ENCODE results near the gene PLB1.

Gene PLB1

DNA sequence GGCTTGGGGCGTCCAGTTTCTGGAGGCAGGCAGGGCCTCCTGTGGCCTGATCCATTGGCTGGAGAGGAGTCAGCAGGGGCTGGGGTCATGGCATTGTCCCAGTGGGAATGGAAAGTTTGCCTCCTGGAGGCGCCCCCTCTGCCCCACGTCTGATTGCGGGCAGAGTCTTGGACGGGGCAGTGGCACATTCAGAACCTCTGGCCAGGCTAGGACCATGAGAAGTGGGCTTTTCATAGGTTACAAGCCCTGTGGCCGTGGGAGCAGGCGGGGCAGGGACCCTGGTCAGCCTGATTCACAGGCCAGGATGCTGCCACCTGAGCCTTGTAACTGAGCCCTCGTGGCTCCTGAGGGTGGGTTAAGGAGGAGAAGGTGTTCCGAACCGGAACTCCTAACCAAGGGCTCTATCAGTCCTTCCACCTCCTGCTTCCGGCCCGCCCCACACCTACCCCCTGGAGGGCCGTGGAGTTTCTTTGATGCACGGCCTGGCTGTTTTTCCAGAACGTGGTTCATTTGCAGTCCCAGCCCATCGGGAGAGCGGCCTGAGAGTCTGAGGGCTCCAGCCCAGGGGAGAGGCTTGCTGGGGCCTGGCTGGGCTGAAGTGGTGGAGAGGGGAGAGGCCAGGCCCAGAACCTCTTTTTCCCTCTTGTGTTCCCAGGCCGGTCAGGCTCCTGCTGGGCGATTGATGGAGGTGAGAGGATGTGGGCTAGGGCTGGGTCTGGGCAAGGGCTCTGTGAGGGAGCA lies 43.9 kb upstream of the PLB1 start:
- peaks cover 0 to 2% of the 10 kb centered on the region in 2 donors for H3K27me3 ChIP-seq (ENCODE audit: control insufficient read depth in 1 of 2, insufficient read depth in 2 of 2, low read length in 2 of 2)
- H3K27ac ChIP-seq (ENCODE audit: low read length), result no peak overlapping the region
- H3K4me1 ChIP-seq (ENCODE audit: control insufficient read depth, insufficient read depth, low read length), result no peaks in the 10 kb centered on the region
- H3K9ac ChIP-seq (ENCODE audit: low read length in 2 of 2), result no peak overlapping the region
- no peaks in the 10 kb centered on the region for H3K36me3 ChIP-seq (ENCODE audit: control insufficient read depth in 2 of 2, insufficient read depth in 2 of 2, low read length in 2 of 2)
- no peak overlapping the region for H3K4me3 ChIP-seq (ENCODE audit: low read length in 2 of 2)
- H3K9me3 ChIP-seq (ENCODE audit: control insufficient read depth in 2 of 2, low read length in 2 of 2), result no peaks in the 10 kb centered on the region

DNA sequence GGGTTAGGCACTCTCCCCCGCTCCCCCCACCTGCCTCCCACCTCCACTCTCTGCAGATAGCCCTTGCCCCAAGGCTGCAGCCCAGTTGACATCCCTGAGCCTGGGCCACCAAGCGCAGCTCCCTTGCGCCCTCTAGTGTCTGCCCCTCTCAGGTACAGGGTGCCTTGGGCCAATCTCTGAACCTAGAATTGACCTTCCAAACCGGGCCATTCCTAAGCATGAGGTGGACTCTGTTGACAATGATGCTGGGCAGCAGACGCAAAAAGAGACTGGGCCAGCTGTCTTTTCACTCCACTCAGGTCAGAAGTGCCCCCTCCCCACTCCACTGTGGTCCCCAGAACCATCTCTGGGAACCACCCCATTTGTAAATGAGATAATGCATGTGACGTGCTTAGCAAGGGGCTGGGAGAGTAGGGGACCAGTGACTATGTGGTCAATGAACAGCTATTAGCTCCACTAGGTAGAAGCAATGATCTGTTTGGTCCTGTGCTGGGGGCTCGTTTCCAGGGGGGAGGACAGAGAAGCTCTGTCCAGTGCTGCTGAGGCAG lies 43.3 kb upstream of the PLB1 start:
- Histone ChIP-seq H3K9ac (ENCODE audit: low read length in 2 of 2) (no peak overlapping the region), H3K4me1 (ENCODE audit: control insufficient read depth, insufficient read depth, low read length) (no peaks in the 10 kb centered on the region), H3K9me3 (ENCODE audit: control insufficient read depth in 2 of 2, low read length in 2 of 2) (no peaks in the 10 kb centered on the region), H3K27ac (ENCODE audit: low read length) (no peak overlapping the region), H3K36me3 (ENCODE audit: control insufficient read depth in 2 of 2, insufficient read depth in 2 of 2, low read length in 2 of 2) (no peaks in the 10 kb centered on the region), H3K27me3 (ENCODE audit: control insufficient read depth in 1 of 2, insufficient read depth in 2 of 2, low read length in 2 of 2) (no peaks in the 10 kb centered on the region), H3K4me3 (ENCODE audit: low read length in 2 of 2) (no peak overlapping the region)

DNA sequence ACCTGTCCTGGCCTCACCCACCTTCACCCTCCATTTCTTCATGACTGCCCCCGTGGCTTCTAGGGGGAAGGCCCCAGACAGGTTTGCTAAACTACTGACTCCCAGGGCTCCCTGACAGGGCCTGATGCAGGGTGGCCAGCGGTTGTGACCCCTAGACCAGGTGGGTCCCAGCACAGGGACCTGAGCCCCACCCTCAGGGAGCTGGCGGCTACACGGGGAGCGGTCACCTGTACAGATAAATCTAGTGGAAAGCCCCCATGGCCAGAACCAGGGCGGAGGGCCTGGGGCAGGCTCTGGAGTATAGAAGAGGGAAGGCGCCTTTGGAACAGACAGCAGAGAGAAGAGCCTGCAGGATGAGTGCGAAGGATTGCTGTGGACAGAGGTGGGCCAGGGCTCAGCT lies 42.5 kb upstream of the PLB1 start:
- Histone ChIP-seq H3K4me1 (ENCODE audit: control insufficient read depth, insufficient read depth, low read length) (no peaks in the 10 kb centered on the region), H3K9me3 (ENCODE audit: control insufficient read depth in 2 of 2, low read length in 2 of 2) (no peaks in the 10 kb centered on the region), H3K27ac (ENCODE audit: low read length) (no peak overlapping the region), H3K36me3 (ENCODE audit: control insufficient read depth in 2 of 2, insufficient read depth in 2 of 2, low read length in 2 of 2) (no peaks in the 10 kb centered on the region), H3K4me3 (ENCODE audit: low read length in 2 of 2) (no peak overlapping the region), H3K9ac (ENCODE audit: low read length in 2 of 2) (no peak overlapping the region), H3K27me3 (ENCODE audit: control insufficient read depth in 1 of 2, insufficient read depth in 2 of 2, low read length in 2 of 2) (no peaks in the 10 kb centered on the region)

DNA sequence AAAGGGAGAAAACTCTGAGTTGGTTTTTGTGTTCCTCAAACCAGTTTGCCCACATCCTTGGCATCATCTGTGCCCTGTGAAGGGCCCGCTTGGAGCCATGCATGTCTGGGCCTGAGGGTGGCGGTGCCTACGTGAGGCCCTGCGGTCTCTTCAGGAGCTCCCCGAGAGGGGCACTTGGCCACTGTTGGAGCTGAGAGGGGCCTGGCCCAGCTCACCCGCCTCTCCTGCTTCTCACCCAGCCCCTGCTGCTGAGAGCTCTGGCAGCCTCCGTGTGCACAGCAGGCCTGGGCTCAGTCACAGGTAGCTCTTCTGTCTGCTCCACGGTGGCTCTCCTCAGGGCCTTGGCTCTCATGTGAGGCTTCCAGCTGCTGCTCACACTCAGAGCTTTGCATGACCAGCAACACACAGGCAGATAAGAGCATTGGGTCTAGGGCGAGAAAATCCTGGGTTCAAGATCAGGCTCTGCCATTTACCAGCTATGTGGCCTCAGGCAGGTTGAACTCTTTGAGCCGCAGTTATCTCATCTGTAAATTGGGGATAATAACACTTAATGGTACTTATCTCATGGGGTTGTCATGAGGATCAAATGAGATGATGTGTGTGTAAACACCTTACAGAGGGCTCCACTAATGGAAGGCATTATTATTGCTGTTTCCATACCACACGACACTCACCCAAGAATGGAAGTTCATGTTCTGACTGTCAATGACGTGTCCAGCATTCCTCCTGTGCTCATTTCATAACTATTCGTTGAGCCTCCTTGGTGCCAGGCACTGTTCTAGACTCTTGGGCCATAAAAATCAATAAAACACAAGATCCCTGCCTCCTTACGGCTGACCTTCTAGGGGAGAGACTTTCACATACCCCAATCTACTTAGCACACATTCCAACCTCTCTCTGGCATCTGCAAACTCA lies 41.6 kb upstream of the PLB1 start:
- Histone ChIP-seq H3K4me3 (ENCODE audit: low read length in 2 of 2) (no peak overlapping the region), H3K9me3 (ENCODE audit: control insufficient read depth in 2 of 2, low read length in 2 of 2) (no peaks in the 10 kb centered on the region), H3K27ac (ENCODE audit: low read length) (no peak overlapping the region), H3K36me3 (ENCODE audit: control insufficient read depth in 2 of 2, insufficient read depth in 2 of 2, low read length in 2 of 2) (no peaks in the 10 kb centered on the region), H3K27me3 (ENCODE audit: control insufficient read depth in 1 of 2, insufficient read depth in 2 of 2, low read length in 2 of 2) (no peaks in the 10 kb centered on the region), H3K4me1 (ENCODE audit: control insufficient read depth, insufficient read depth, low read length) (no peaks in the 10 kb centered on the region), H3K9ac (ENCODE audit: low read length in 2 of 2) (no peak overlapping the region)

DNA sequence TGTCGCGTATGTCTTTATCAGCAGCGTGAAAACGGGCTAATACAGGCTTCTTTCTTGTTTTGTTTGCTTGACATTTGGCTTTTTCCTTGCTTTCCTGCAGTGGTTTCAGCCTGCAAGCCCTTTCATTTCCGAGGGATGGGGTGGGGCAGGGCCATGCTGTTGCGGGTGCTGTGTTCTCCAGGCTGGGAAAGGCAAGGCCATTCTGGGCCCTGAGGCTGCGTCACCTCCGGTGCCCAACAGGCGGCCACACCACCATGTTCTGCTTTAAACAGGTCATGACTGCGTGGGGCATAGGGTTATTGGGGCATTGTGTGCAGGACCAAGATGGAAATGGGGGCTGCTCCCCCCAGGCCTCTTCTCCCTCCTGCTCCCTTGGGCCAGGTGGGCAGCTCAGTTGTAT lies 38.6 kb upstream of the PLB1 start:
- Histone ChIP-seq H3K4me1 (ENCODE audit: control insufficient read depth, insufficient read depth, low read length) (no peaks in the 10 kb centered on the region), H3K4me3 (ENCODE audit: low read length in 2 of 2) (no peak overlapping the region), H3K27me3 (ENCODE audit: control insufficient read depth in 1 of 2, insufficient read depth in 2 of 2, low read length in 2 of 2) (no peaks in the 10 kb centered on the region), H3K27ac (ENCODE audit: low read length) (no peak overlapping the region), H3K9ac (ENCODE audit: low read length in 2 of 2) (no peak overlapping the region), H3K36me3 (ENCODE audit: control insufficient read depth in 2 of 2, insufficient read depth in 2 of 2, low read length in 2 of 2) (no peaks in the 10 kb centered on the region), H3K9me3 (ENCODE audit: control insufficient read depth in 2 of 2, low read length in 2 of 2) (no peaks in the 10 kb centered on the region)

DNA sequence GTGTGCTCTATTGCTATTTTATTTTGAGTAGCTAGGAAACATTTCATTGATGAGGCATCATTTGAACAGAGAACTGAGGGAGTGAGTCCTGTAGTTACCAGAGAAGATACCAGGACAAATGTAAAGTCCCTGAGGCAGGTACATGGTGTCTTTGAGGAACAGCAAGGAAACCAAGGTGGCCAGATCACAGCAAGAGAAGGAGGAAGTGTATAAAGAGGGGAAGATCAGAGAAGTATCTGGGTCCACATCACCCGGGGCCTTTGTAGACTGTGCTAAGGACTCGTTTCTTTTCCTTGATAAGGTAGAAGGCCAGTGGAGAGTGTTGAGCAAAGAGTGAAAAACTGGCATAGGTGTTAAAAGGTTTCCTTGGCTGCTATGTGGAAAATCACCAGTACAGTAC lies 34.8 kb upstream of the PLB1 start:
- Histone ChIP-seq H3K27ac (ENCODE audit: low read length) (no peak overlapping the region), H3K9ac (ENCODE audit: low read length in 2 of 2) (no peak overlapping the region), H3K36me3 (ENCODE audit: control insufficient read depth in 2 of 2, insufficient read depth in 2 of 2, low read length in 2 of 2) (no peaks in the 10 kb centered on the region), H3K9me3 (ENCODE audit: control insufficient read depth in 2 of 2, low read length in 2 of 2) (peaks cover 0 to 5% of the 10 kb centered on the region in 2 donors), H3K4me1 (ENCODE audit: control insufficient read depth, insufficient read depth, low read length) (no peaks in the 10 kb centered on the region), H3K4me3 (ENCODE audit: low read length in 2 of 2) (no peak overlapping the region), H3K27me3 (ENCODE audit: control insufficient read depth in 1 of 2, insufficient read depth in 2 of 2, low read length in 2 of 2) (peaks cover 0 to 2% of the 10 kb centered on the region in 2 donors)

DNA sequence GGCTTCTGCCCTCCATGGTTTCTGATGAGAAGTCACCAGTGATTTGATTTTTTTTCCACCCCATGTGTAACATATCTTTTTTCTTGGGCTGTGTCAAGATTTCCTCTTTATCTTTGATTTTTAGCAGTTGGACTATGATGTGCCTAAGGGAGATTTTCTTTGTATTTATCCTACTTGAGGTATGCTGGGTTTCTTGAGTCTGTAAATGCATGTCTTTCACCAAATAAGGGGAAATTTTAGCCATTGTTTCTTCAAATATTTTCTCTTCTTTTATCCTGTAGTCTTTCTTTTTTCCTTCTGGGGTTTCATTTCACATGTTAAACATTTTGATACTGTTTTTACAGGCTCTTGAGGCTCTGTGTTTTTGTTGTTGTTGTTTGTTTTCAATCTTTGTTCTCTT lies 33.7 kb upstream of the PLB1 start:
- H3K9me3 ChIP-seq (ENCODE audit: control insufficient read depth in 2 of 2, low read length in 2 of 2), result peaks cover 0 to 5% of the 10 kb centered on the region in 2 donors
- no peaks in the 10 kb centered on the region for H3K36me3 ChIP-seq (ENCODE audit: control insufficient read depth in 2 of 2, insufficient read depth in 2 of 2, low read length in 2 of 2)
- H3K4me3 ChIP-seq (ENCODE audit: low read length in 2 of 2), result no peak overlapping the region
- H3K27ac ChIP-seq (ENCODE audit: low read length), result no peak overlapping the region
- H3K4me1 ChIP-seq (ENCODE audit: control insufficient read depth, insufficient read depth, low read length), result no peaks in the 10 kb centered on the region
- H3K27me3 ChIP-seq (ENCODE audit: control insufficient read depth in 1 of 2, insufficient read depth in 2 of 2, low read length in 2 of 2), result peaks cover 0 to 2% of the 10 kb centered on the region in 2 donors
- H3K9ac ChIP-seq (ENCODE audit: low read length in 2 of 2), result no peak overlapping the region

DNA sequence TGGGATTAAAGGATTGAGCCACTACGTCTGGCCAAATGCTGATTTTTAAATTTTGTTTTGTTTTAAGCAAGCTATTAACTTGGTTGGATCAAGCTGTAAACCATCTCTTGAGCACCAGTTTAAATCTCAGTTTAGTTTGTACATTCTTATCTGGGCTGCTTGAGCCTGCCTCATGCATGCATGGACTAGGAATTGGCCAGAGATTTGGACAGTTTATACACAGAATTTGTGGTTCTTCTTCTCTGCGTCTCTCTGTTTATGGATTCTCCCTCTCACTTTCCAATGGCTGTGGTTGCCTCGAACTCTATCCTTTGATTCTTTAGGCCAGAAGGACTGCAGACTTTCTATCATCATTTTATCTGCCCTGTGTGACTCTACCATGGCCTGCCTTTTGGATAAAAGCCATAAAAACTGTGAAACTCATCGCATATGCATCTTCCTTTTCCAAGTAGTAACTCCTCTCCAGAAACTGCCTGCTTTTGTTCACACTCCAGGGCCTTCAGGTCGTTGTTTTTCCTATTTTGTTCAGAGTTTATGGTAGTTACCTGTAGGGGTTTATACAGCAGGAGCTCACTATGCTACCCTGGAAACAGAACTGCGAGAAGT lies 32.5 kb upstream of the PLB1 start:
- Histone ChIP-seq H3K36me3 (ENCODE audit: control insufficient read depth in 2 of 2, insufficient read depth in 2 of 2, low read length in 2 of 2) (no peaks in the 10 kb centered on the region), H3K4me3 (ENCODE audit: low read length in 2 of 2) (no peak overlapping the region), H3K4me1 (ENCODE audit: control insufficient read depth, insufficient read depth, low read length) (no peaks in the 10 kb centered on the region), H3K27ac (ENCODE audit: low read length) (no peak overlapping the region), H3K9me3 (ENCODE audit: control insufficient read depth in 2 of 2, low read length in 2 of 2) (peaks cover 0 to 5% of the 10 kb centered on the region in 2 donors), H3K9ac (ENCODE audit: low read length in 2 of 2) (no peak overlapping the region), H3K27me3 (ENCODE audit: control insufficient read depth in 1 of 2, insufficient read depth in 2 of 2, low read length in 2 of 2) (peaks cover 0 to 2% of the 10 kb centered on the region in 2 donors)

DNA sequence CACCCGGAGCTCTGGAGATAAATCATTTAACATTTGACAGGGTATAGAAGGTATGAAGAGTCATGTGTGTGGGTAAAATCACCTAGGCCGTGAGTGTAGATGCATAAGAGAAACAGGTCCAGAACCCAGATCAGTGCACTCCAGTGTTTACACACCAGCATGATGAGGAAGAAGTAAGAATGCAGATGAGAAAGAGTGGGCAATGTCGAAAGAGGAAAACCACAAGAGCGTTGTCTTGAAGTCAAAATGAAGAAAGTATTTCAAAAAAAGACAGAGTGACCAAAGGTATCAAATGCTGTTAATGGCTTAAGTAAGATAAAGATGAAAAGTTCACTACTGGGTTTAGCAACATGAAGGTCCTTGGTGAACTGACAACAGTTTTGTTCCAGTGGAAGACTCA lies 32.0 kb upstream of the PLB1 start:
- no peak overlapping the region for H3K9ac ChIP-seq (ENCODE audit: low read length in 2 of 2)
- no peaks in the 10 kb centered on the region for H3K4me1 ChIP-seq (ENCODE audit: control insufficient read depth, insufficient read depth, low read length)
- no peaks in the 10 kb centered on the region for H3K36me3 ChIP-seq (ENCODE audit: control insufficient read depth in 2 of 2, insufficient read depth in 2 of 2, low read length in 2 of 2)
- no peak overlapping the region for H3K4me3 ChIP-seq (ENCODE audit: low read length in 2 of 2)
- H3K27me3 ChIP-seq (ENCODE audit: control insufficient read depth in 1 of 2, insufficient read depth in 2 of 2, low read length in 2 of 2), result peaks cover 0 to 2% of the 10 kb centered on the region in 2 donors
- H3K9me3 ChIP-seq (ENCODE audit: control insufficient read depth in 2 of 2, low read length in 2 of 2), result peaks cover 0 to 5% of the 10 kb centered on the region in 2 donors
- H3K27ac ChIP-seq (ENCODE audit: low read length), result no peak overlapping the region

DNA sequence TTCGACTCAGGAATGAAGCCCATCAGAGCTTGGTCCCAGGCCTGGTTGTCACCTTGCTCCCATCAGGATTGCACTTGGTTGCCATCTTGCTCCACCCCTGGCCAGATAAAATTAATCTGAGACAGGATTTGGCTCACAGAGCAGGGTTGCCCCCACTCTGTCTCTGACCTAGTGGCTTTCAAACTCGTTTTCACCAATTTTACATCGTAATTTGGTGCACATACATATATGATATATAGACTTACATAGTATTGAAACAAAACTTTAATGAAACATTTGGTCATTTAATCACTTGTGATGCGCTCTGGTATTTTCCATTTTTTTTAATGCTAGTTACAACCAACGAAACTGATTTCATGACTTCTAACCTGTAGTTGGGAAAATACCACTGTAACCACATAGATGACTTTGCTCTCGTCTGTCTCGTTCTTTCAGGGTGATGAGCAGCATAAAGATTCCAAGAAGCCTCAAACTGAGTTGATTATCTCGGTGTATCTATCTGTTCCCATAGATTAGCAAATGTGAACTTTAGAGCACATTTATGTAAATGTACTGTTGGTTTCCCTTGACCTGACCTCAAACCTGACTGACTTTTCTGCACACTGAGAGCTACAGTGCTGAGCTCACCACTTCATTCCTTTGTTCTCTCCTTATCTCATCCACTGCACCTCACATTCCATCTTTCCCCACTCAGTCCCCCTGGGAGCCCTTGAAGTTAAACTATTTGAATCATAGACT lies 30.5 kb upstream of the PLB1 start:
- Histone ChIP-seq H3K27ac (ENCODE audit: low read length) (no peak overlapping the region), H3K4me3 (ENCODE audit: low read length in 2 of 2) (no peak overlapping the region), H3K9me3 (ENCODE audit: control insufficient read depth in 2 of 2, low read length in 2 of 2) (peaks cover 0 to 5% of the 10 kb centered on the region in 2 donors), H3K4me1 (ENCODE audit: control insufficient read depth, insufficient read depth, low read length) (no peaks in the 10 kb centered on the region), H3K27me3 (ENCODE audit: control insufficient read depth in 1 of 2, insufficient read depth in 2 of 2, low read length in 2 of 2) (peaks cover 0 to 2% of the 10 kb centered on the region in 2 donors), H3K9ac (ENCODE audit: low read length in 2 of 2) (no peak overlapping the region), H3K36me3 (ENCODE audit: control insufficient read depth in 2 of 2, insufficient read depth in 2 of 2, low read length in 2 of 2) (no peaks in the 10 kb centered on the region)
